K562 (cell line): ENCODE results near the gene FAM53C. TPM values are rescaled to one million over a fixed set of nuclear protein-coding genes. Genes with fewer than 3 reads are reported as not detected.
A peak's percentile ranks its signal among the peaks of the same experiment; 100 is the strongest.

Experiments
- BCOR ChIP-seq: fragments of 450-650 bp; IDR thresholded peaks from 2 replicates; pipeline ENCODE4 v1.6.1; 2016
- BMI1 ChIP-seq: fragments of 150-350 bp; IDR thresholded peaks from 2 replicates; pipeline ENCODE4 v1.6.1; 2014; ENCODE audit warnings: low read length
- CBFA2T3 ChIP-seq: fragments of 450-650 bp; IDR thresholded peaks from 2 replicates; pipeline ENCODE4 v1.6.1; 2017
- HCFC1 ChIP-seq: IDR thresholded peaks from 2 replicates; pipeline ENCODE4 v1.6.1; 2012; ENCODE audit warnings: low read depth, low read length, improper control_type of control experiment
- JUNB ChIP-seq: fragments of 450-650 bp; formaldehyde crosslinking; conservative IDR thresholded peaks from 2 replicates; pipeline ENCODE4 v1.4.0; 2020; ENCODE audit warnings: mild to moderate bottlenecking
- NFIC ChIP-seq: fragments of 450-650 bp; IDR thresholded peaks from 2 replicates; pipeline ENCODE4 v1.6.1; 2017; ENCODE audit warnings: mild to moderate bottlenecking, inconsistent platforms
- NFXL1 ChIP-seq: fragments of 450-650 bp; formaldehyde crosslinking; IDR thresholded peaks from 2 replicates; pipeline ENCODE4 v1.4.0; 2021; ENCODE audit warnings: mild to moderate bottlenecking
- NR4A1 ChIP-seq, 2 experiments: fragments of 250-450 bp in 1 of 2; fragments of 450-650 bp in 1 of 2; sonication (Bioruptor Pico) in 1 of 2; IDR thresholded peaks; 2 replicates each; pipeline versions ENCODE4 v1.4.0 to v1.6.1; 2016 to 2020; ENCODE audit warnings: mild to moderate bottlenecking in 2 of 2, missing compliant biosample characterization in 1 of 2, missing genetic modification characterization in 1 of 2, moderate library complexity in 1 of 2
- POLR2A ChIP-seq: fragments of 450-650 bp; conservative IDR thresholded peaks from 2 replicates; pipeline ENCODE4 v1.6.1; 2016
- RFX7 ChIP-seq: fragments of 250-450 bp; sonication (Bioruptor Pico); IDR thresholded peaks from 2 replicates; pipeline ENCODE4 v1.5.1; 2021; ENCODE audit warnings: mild to moderate bottlenecking
- RNF2 ChIP-seq: sonication (generic); IDR thresholded peaks from 2 replicates; pipeline ENCODE4 v1.6.1; 2016
- SNRNP70 ChIP-seq: fragments of 200-400 bp; formaldehyde crosslinking; optimal IDR thresholded peaks from 2 replicates; pipeline ENCODE3; 2017; ENCODE audit warnings: low read depth, low read length
- SRF ChIP-seq, 2 experiments: fragments of 250-450, 450-650 bp in 1 of 2; sonication (Bioruptor Pico) in 1 of 2; sonication (generic) in 1 of 2; formaldehyde crosslinking; IDR thresholded peaks; 2 replicates each; pipeline versions ENCODE4 v1.5.0 to v1.5.1; 2020 to 2022; ENCODE audit warnings: mild to moderate bottlenecking in 1 of 2, missing genetic modification reagents in 1 of 2
- SRSF1 ChIP-seq: fragments of 200-400 bp; formaldehyde crosslinking; IDR thresholded peaks from 2 replicates; pipeline ENCODE4 v1.6.1; 2017; ENCODE audit warnings: mild to moderate bottlenecking, low read depth, low read length, moderate library complexity
- TCF3 ChIP-seq: sonication (generic); formaldehyde crosslinking; IDR thresholded peaks from 2 replicates; pipeline ENCODE4 v1.4.0; 2020; ENCODE audit warnings: mild to moderate bottlenecking, missing genetic modification reagents
- U2AF1 ChIP-seq: fragments of 200-400 bp; formaldehyde crosslinking; optimal IDR thresholded peaks from 2 replicates; pipeline ENCODE3; 2017; ENCODE audit warnings: mild to moderate bottlenecking, low read depth, low read length, moderate library complexity
- XRCC4 ChIP-seq: IDR thresholded peaks from one replicate; pipeline ENCODE4 v1.6.1; 2011; ENCODE audit not compliant: insufficient read depth, insufficient read length; ENCODE audit errors: extremely low read depth
- YBX1 ChIP-seq: fragments of 450-650 bp; IDR thresholded peaks from 2 replicates; pipeline ENCODE4 v1.7.1; 2016; ENCODE audit warnings: mild to moderate bottlenecking
- ZEB2 ChIP-seq: fragments of 450-650 bp; IDR thresholded peaks from 2 replicates; pipeline ENCODE4 v1.6.1; 2016
- ZNF445 ChIP-seq: fragments of 250-450 bp; sonication (Bioruptor Pico); IDR thresholded peaks from 2 replicates; pipeline ENCODE4 v1.4.0; 2020; ENCODE audit warnings: low read depth, mild to moderate bottlenecking, moderate library complexity
- ZNF764 ChIP-seq: fragments of 250-450 bp; sonication (Bioruptor Pico); IDR thresholded peaks from 2 replicates; pipeline ENCODE4 v1.4.0; 2020; ENCODE audit warnings: low read depth, mild to moderate bottlenecking, moderate library complexity
- polyA plus RNA-seq, 8 experiments: library from polyadenylated mRNA; depleted of rRNA in 4 of 8; stranded (reverse) in 5 of 8; unstranded in 3 of 8; fragments of >200 nt; fragmentation: Nextera tagmentation in 2 of 8; fragmentation: Illumina TruSeq in 1 of 8; extraction: Ambion mirVana in 2 of 8; extraction: Trizol in 1 of 8; gene quantifications; 2 replicates each; pipeline versions ENCODE4 v1.2.1 to v1.2.3, GENCODE V29; 2011 to 2014; ENCODE audit warnings: inconsistent platforms in 1 of 8, missing spikeins in 1 of 8
- total RNA-seq, 7 experiments: library from RNA; depleted of rRNA in 6 of 7; stranded (reverse); fragments of >200 nt in 6 of 7; fragmentation: Illumina TruSeq in 2 of 7; extraction: Trizol in 2 of 7; gene quantifications; 2 replicates each; pipeline versions ENCODE4 v1.2.1 to v1.2.3, GENCODE V29; 2011 to 2021; ENCODE audit warnings: low replicate concordance in 1 of 7
- TF ChIP-seq, protein P1 (sequence below): sonication (generic); formaldehyde crosslinking; IDR thresholded peaks from 2 replicates; pipeline ENCODE4 v1.8.0; 2022; ENCODE audit warnings: mild to moderate bottlenecking, low read depth, missing genetic modification reagents
- TF ChIP-seq, protein P2 (sequence below), 2 experiments: fragments of 250-450 bp in 1 of 2; fragments of 450-650 bp in 1 of 2; sonication (Bioruptor Pico) in 1 of 2; IDR thresholded peaks; 2 replicates each; pipeline versions ENCODE4 v1.6.1 to v1.8.0; 2016 to 2021; ENCODE audit warnings: mild to moderate bottlenecking in 2 of 2, moderate library complexity in 2 of 2, missing compliant biosample characterization in 1 of 2, missing genetic modification characterization in 1 of 2
- TF ChIP-seq, protein P3 (sequence below): fragments of 250-450 bp; sonication (Bioruptor Pico); IDR thresholded peaks from 2 replicates; pipeline ENCODE4 v1.8.0; 2022; ENCODE audit warnings: moderate library complexity, mild to moderate bottlenecking, inconsistent platforms
- TF ChIP-seq, protein P4 (sequence below): fragments of 150-350 bp; IDR thresholded peaks from 2 replicates; pipeline ENCODE4 v1.6.1; 2014; ENCODE audit warnings: low read depth, mild to moderate bottlenecking, low read length, borderline replicate concordance

FAM53C gene
- total and polyA plus RNA-seq, 9 of the 15 experiments (the other 6 are each of a cell fraction or from before 2014, with no cell fraction given), result 9.7 to 38.5 (median 25.2) TPM

DNA sequence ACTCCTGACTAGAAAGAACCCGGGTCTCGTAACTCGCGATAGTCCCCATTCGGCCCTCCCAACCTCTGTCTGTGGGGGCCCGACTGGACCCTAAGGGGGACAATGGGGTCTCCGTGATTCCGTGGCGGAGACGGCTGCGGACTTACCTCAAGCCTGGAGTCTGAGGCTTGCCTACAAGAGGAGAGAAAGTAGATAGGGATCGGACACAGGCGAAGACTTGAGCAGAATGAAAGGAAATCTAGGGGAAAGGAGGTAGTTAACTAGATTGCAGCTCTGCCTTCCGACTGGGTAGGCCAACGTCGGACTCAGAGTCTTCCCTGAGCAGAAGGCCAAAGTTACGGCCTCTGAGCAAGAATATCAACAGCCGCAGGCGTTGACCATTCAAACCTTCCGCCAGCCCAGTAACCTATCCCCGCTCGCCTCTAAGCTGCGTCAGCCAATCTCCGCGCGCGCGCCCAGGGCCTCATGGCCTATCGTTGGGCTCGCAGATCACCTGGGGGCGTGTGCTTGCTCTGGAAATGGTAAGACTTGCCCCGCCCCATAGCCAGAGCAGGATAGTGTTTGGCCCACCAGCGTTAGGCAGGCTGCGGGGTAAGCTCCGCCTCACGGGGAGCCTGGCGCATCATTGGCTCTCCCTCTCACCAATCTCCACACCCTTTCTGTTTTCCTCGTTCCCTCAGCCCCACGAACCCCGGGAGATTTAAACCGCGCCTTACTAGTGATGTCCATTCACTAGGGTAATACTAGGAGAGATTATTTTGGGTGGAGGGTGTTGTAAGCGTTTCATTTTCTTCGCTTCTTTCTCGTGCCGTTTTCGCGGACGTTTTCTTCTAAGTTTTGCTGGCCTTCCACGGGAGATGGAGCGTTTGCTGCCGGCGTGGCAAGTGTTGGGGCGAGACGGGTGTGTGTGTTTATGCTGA lies 6.4 kb upstream of the FAM53C start, which contains the start of gene CDC25C (continued):
- TF ChIP-seq, protein P1, sequence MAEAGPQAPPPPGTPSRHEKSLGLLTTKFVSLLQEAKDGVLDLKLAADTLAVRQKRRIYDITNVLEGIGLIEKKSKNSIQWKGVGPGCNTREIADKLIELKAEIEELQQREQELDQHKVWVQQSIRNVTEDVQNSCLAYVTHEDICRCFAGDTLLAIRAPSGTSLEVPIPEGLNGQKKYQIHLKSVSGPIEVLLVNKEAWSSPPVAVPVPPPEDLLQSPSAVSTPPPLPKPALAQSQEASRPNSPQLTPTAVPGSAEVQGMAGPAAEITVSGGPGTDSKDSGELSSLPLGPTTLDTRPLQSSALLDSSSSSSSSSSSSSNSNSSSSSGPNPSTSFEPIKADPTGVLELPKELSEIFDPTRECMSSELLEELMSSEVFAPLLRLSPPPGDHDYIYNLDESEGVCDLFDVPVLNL (CRISPR knock-in tag), result peak; percentile 99
- no peak; the same call in 1 of the 2 replicates for TF ChIP-seq NFIC
- TF ChIP-seq, protein P2, sequence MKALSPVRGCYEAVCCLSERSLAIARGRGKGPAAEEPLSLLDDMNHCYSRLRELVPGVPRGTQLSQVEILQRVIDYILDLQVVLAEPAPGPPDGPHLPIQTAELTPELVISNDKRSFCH (CRISPR knock-in tag; IDR thresholded peaks at IDR 0.05), result no peak
- TF ChIP-seq, protein P2 (tag; IDR thresholded peaks at IDR 0.05), result peak; percentile 71; the same call in 1 of the 2 replicates
- no peak for TF ChIP-seq U2AF1
- no peak for TF ChIP-seq SRSF1
- TF ChIP-seq ZNF445 (CRISPR knock-in tag), result no peak
- TF ChIP-seq ZNF764 (CRISPR knock-in tag), result no peak
- no peak for TF ChIP-seq YBX1
- no peak for TF ChIP-seq JUNB (CRISPR knock-in tag)
- no peak for TF ChIP-seq SNRNP70
- TF ChIP-seq, protein P3, sequence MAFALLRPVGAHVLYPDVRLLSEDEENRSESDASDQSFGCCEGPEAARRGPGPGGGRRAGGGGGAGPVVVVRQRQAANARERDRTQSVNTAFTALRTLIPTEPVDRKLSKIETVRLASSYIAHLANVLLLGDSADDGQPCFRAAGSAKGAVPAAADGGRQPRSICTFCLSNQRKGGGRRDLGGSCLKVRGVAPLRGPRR, result no peak
- peak; percentile 32; the same call in 1 of the 2 replicates for TF ChIP-seq HCFC1
- no peak for TF ChIP-seq NR4A1 (CRISPR knock-in tag; IDR thresholded peaks at IDR 0.05)
- no peak for TF ChIP-seq NR4A1 (tag; IDR thresholded peaks at IDR 0.05)
- TF ChIP-seq NFXL1 (CRISPR knock-in tag), result no peak
- no peak for TF ChIP-seq RFX7 (CRISPR knock-in tag)
- TF ChIP-seq XRCC4, result no peak
- TF ChIP-seq POLR2A, result peak; percentile 95
- no peak for TF ChIP-seq SRF (CRISPR knock-in tag; IDR thresholded peaks at IDR 0.05)
- TF ChIP-seq CBFA2T3, result no peak
- TF ChIP-seq RNF2, result no peak
- no peak for TF ChIP-seq BCOR
- no peak for TF ChIP-seq TCF3 (CRISPR knock-in tag)
- TF ChIP-seq, protein P4, sequence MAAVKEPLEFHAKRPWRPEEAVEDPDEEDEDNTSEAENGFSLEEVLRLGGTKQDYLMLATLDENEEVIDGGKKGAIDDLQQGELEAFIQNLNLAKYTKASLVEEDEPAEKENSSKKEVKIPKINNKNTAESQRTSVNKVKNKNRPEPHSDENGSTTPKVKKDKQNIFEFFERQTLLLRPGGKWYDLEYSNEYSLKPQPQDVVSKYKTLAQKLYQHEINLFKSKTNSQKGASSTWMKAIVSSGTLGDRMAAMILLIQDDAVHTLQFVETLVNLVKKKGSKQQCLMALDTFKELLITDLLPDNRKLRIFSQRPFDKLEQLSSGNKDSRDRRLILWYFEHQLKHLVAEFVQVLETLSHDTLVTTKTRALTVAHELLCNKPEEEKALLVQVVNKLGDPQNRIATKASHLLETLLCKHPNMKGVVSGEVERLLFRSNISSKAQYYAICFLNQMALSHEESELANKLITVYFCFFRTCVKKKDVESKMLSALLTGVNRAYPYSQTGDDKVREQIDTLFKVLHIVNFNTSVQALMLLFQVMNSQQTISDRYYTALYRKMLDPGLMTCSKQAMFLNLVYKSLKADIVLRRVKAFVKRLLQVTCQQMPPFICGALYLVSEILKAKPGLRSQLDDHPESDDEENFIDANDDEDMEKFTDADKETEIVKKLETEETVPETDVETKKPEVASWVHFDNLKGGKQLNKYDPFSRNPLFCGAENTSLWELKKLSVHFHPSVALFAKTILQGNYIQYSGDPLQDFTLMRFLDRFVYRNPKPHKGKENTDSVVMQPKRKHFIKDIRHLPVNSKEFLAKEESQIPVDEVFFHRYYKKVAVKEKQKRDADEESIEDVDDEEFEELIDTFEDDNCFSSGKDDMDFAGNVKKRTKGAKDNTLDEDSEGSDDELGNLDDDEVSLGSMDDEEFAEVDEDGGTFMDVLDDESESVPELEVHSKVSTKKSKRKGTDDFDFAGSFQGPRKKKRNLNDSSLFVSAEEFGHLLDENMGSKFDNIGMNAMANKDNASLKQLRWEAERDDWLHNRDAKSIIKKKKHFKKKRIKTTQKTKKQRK, result no peak
- no peak for TF ChIP-seq ZEB2
- no peak for TF ChIP-seq BMI1
